ENCODE results near the gene TRPM3. TPM values are rescaled to one million over a fixed set of nuclear protein-coding genes. Genes with fewer than 3 reads are reported as not detected.

TRPM3 gene
- total and polyA plus RNA-seq, 2 donors (not counting 1 experiment from before 2014, with no cell fraction given) = not detected

DNA sequence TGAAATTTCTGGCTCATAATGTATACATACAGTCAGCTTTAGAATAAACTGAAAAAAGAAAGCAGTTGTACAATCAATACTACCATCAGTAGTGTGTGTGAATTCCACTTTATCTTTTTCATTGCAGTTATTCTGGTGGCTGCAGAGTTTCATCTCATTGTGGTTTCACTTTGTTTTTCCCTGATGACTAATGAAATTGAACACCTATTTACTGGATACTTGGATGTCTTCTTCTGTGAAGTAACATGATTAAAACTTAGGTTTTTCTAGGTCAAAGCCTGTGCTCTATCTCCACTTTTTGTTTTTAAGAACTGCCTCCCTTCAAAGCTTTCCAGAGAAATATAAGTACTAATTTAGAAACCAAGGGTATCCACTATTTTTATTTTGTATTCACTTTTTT is 174.3 kb downstream of the TRPM3 start:
- H3K4me1 Mint-ChIP-seq = no peaks in the 10 kb centered on the region
- Histone ChIP-seq H3K9ac (ENCODE audit: low read length) (no peak overlapping the region), H3K27me3 (replicated peaks in 1 of 4; ENCODE audit: control extremely low read depth in 1 of 4, control insufficient read depth in 3 of 4, insufficient read depth in 4 of 4, low read length in 3 of 4) (no peaks in the 10 kb centered on the region), H3K9me3 (ENCODE audit: control extremely low read depth in 1 of 3, control insufficient read depth in 2 of 3, insufficient read depth in 1 of 3, low read length in 2 of 3) (no peaks in the 10 kb centered on the region), H4K20me1 (ENCODE audit: control insufficient read depth, insufficient read depth, low read length, poor library complexity, severe bottlenecking) (no peaks in the 10 kb centered on the region), H3K36me3 (replicated peaks in 1 of 2; ENCODE audit: control extremely low read depth in 1 of 2, control insufficient read depth in 1 of 2, extremely low read depth in 1 of 2, insufficient read depth in 2 of 2, low read length in 1 of 2) (no peaks in the 10 kb centered on the region), H3K4me3 (ENCODE audit: control extremely low read depth in 1 of 5, extremely low read depth in 1 of 5, insufficient read depth in 1 of 5, low read depth in 2 of 5, low read length in 4 of 5) (no peak overlapping the region), H2AFZ (ENCODE audit: insufficient read depth, low read depth, low read length, poor library complexity, severe bottlenecking) (no peak overlapping the region), H3K4me2 (replicated peaks; ENCODE audit: low read depth, low read length, poor library complexity, severe bottlenecking) (no peak overlapping the region), H3K27ac (ENCODE audit: low read length in 2 of 2) (no peak overlapping the region), H3K79me2 (ENCODE audit: control insufficient read depth, insufficient read depth, low read length) (no peaks in the 10 kb centered on the region), H3K4me1 (ENCODE audit: control insufficient read depth in 2 of 2, insufficient read depth in 2 of 2, low read length in 2 of 2) (no peaks in the 10 kb centered on the region)
- no peak overlapping the region for H3K27ac Mint-ChIP-seq
- TF ChIP-seq EZH2 (IDR thresholded peaks at IDR 0.05; ENCODE audit: borderline replicate concordance, insufficient read depth, low read depth, low read length, poor library complexity, severe bottlenecking) = no peak
- TF ChIP-seq, protein P1, sequence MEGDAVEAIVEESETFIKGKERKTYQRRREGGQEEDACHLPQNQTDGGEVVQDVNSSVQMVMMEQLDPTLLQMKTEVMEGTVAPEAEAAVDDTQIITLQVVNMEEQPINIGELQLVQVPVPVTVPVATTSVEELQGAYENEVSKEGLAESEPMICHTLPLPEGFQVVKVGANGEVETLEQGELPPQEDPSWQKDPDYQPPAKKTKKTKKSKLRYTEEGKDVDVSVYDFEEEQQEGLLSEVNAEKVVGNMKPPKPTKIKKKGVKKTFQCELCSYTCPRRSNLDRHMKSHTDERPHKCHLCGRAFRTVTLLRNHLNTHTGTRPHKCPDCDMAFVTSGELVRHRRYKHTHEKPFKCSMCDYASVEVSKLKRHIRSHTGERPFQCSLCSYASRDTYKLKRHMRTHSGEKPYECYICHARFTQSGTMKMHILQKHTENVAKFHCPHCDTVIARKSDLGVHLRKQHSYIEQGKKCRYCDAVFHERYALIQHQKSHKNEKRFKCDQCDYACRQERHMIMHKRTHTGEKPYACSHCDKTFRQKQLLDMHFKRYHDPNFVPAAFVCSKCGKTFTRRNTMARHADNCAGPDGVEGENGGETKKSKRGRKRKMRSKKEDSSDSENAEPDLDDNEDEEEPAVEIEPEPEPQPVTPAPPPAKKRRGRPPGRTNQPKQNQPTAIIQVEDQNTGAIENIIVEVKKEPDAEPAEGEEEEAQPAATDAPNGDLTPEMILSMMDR (IDR thresholded peaks at IDR 0.05) = no peak
- no peak overlapping the region for H3K4me3 Mint-ChIP-seq
- peaks cover 3% of the 10 kb centered on the region for H3K27me3 Mint-ChIP-seq
- DNase-seq = no peak
- intact Hi-C loops (cut with micrococcal nuclease) = no loop called here
- no peaks in the 10 kb centered on the region for H3K9me3 Mint-ChIP-seq (ENCODE audit: insufficient read depth)
- ChIA-PET CTCF (interaction anchor here (0.6 to 1.1 kb wide), 2 partner anchors 58 to 312 kb away, joined by 3 read pairs; no protein-coding TSS in a partner anchor), POLR2A (no interaction called here)
- ATAC-seq (ENCODE audit: low read depth) = no peak

DNA sequence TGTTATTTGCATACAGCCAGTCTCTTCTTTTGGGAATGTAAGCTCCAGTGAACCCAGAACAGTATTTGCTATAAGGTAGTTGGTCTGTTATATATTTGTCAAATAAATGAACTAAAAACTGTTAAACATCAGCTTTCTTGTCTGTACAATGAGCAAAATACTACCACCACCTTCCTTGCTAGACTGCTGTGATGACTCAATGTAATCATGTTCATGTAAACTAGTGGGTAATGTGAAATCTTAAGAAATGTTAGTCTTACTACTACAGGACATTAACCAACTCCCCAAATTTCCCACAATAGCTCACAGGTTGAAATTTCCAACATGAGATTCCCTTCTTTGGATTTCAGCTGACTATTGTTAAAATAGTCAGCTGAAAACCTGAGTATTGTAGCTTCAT is 176.1 kb downstream of the TRPM3 start:
- H3K27ac ChIP-seq (ENCODE audit: low read length in 2 of 2) = no peak overlapping the region
- CTCF ChIA-PET = no interaction called here
- no peak overlapping the region for H3K4me2 ChIP-seq (replicated peaks; ENCODE audit: low read depth, low read length, poor library complexity, severe bottlenecking)
- peaks cover under 1% of the 10 kb centered on the region for H3K27me3 Mint-ChIP-seq
- H3K9me3 ChIP-seq (ENCODE audit: control extremely low read depth in 1 of 3, control insufficient read depth in 2 of 3, insufficient read depth in 1 of 3, low read length in 2 of 3) = no peaks in the 10 kb centered on the region
- no peak overlapping the region for H3K27ac Mint-ChIP-seq
- H3K27me3 ChIP-seq (replicated peaks in 1 of 4; ENCODE audit: control extremely low read depth in 1 of 4, control insufficient read depth in 3 of 4, insufficient read depth in 4 of 4, low read length in 3 of 4) = no peaks in the 10 kb centered on the region
- H3K4me3 ChIP-seq (ENCODE audit: control extremely low read depth in 1 of 5, extremely low read depth in 1 of 5, insufficient read depth in 1 of 5, low read depth in 2 of 5, low read length in 4 of 5) = no peak overlapping the region
- no peaks in the 10 kb centered on the region for H3K9me3 Mint-ChIP-seq (ENCODE audit: insufficient read depth)
- H3K36me3 ChIP-seq (replicated peaks in 1 of 2; ENCODE audit: control extremely low read depth in 1 of 2, control insufficient read depth in 1 of 2, extremely low read depth in 1 of 2, insufficient read depth in 2 of 2, low read length in 1 of 2) = no peaks in the 10 kb centered on the region
- H2AFZ ChIP-seq (ENCODE audit: insufficient read depth, low read depth, low read length, poor library complexity, severe bottlenecking) = no peak overlapping the region
- H3K79me2 ChIP-seq (ENCODE audit: control insufficient read depth, insufficient read depth, low read length) = no peaks in the 10 kb centered on the region
- no peak for ATAC-seq (ENCODE audit: low read depth)
- no peak overlapping the region for H3K4me3 Mint-ChIP-seq
- intact Hi-C loops (cut with micrococcal nuclease) = no loop called here
- H3K4me1 ChIP-seq (ENCODE audit: control insufficient read depth in 2 of 2, insufficient read depth in 2 of 2, low read length in 2 of 2) = no peaks in the 10 kb centered on the region
- no peak overlapping the region for H3K9ac ChIP-seq (ENCODE audit: low read length)
- TF ChIP-seq, protein P1 (IDR thresholded peaks at IDR 0.05) = no peak
- TF ChIP-seq EZH2 (IDR thresholded peaks at IDR 0.05; ENCODE audit: borderline replicate concordance, insufficient read depth, low read depth, low read length, poor library complexity, severe bottlenecking) = no peak
- H4K20me1 ChIP-seq (ENCODE audit: control insufficient read depth, insufficient read depth, low read length, poor library complexity, severe bottlenecking) = no peaks in the 10 kb centered on the region
- no peaks in the 10 kb centered on the region for H3K4me1 Mint-ChIP-seq
- POLR2A ChIA-PET = no interaction called here
- no peak for DNase-seq
